Adrenal gland (tissue), 12 donors: ENCODE results near the gene FNBP1. TPM values are rescaled to one million over a fixed set of nuclear protein-coding genes. Genes with fewer than 3 reads are reported as not detected.
"Not testable (repeated sequence)": the region's sequence is repeated elsewhere in the genome, so short reads cannot be mapped to it uniquely, and the experiment has no call there.

Experiments used
- DNase-seq, 7 donors: peaks; one replicate each; pipeline ENCODE4 v3.0.0-alpha.2; 2019 to 2020
- H3K27ac ChIP-seq, 5 donors: fragments of 200-600 bp; sonication (generic) in 4 of 5; 1 replicate in 3 of 5; 2 replicates in 2 of 5; pipeline versions ENCODE4 v1.5.1 to v1.8.0; 2016 to 2020; ENCODE audit warnings: mild to moderate bottlenecking in 1 of 5
- H3K27me3 ChIP-seq: fragments of 200-600 bp; 2 replicates; pipeline ENCODE4 v1.8.0; 2021
- H3K36me3 ChIP-seq, 2 donors: fragments of 200-600 bp; replicated peaks in 1 of 2; 1 replicate in 1 of 2; 2 replicates in 1 of 2; pipeline versions ENCODE4 v1.5.1 to v1.8.0; 2018 to 2022
- H3K4me1 ChIP-seq, 2 donors: fragments of 200-600 bp; replicated peaks in 1 of 2; 1 replicate in 1 of 2; 2 replicates in 1 of 2; pipeline versions ENCODE4 v1.5.1 to v1.8.0; 2018 to 2021
- H3K4me3 ChIP-seq, 4 donors: fragments of 200-600 bp; sonication (generic) in 3 of 4; one replicate each; pipeline ENCODE4 v1.5.1; 2016 to 2018
- H3K9me3 ChIP-seq, 3 donors: fragments of 200-600 bp; sonication (generic) in 1 of 3; replicated peaks in 1 of 3; 1 replicate in 2 of 3; 2 replicates in 1 of 3; pipeline versions ENCODE4 v1.5.1 to v1.8.0; 2016 to 2021
- CTCF ChIP-seq, 6 experiments: fragments of 450-650 bp in 4 of 6; fragments of 200-600 bp in 2 of 6; sonication (generic) in 1 of 6; IDR thresholded peaks; 1 replicate in 5 of 6; 2 replicates in 1 of 6; pipeline versions ENCODE4 v1.5.1 to v1.8.0; 2016 to 2021; ENCODE audit warnings: antibody characterized with exemption in 6 of 6, mild to moderate bottlenecking in 2 of 6, moderate library complexity in 1 of 6
- POLR2A ChIP-seq, 2 donors: fragments of 450-650 bp; IDR thresholded peaks; one replicate each; pipeline ENCODE4 v1.6.1; 2017; ENCODE audit warnings: antibody characterized with exemption in 2 of 2, mild to moderate bottlenecking in 2 of 2, moderate library complexity in 1 of 2
- WGBS, 4 donors: extraction: QIAGEN DNeasy Blood & Tissue Kit in 2 of 4; methylation state at CpG; one replicate each; pipeline versions ENCODE4 v1.1.5 to v1.1.7; 2013 to 2017; 5-methylcytosine and 5-hydroxymethylcytosine counted together
- intact Hi-C, 2 donors: fragments of 100-400 bp; cut with DNase I; formaldehyde crosslinking; loops; one replicate each; pipeline versions ENCODE4 v1.14.1 to v1.15.0; 2022 to 2023
- polyA plus RNA-seq, 3 donors: library from polyadenylated mRNA; stranded (reverse); fragments of 200-250 nt in 2 of 3; fragments of 350-450 nt in 1 of 3; fragmentation: Illumina TruSeq in 1 of 3; extraction: RNeasy Lipid Tissue Mini Kit (QIAGEN cat#74804) in 1 of 3; gene quantifications; one replicate each; pipeline ENCODE4 v1.2.3, GENCODE V29; 2013 to 2014
- total RNA-seq, 9 donors: library from RNA; depleted of rRNA in 4 of 9; stranded (reverse); fragments of >200 nt in 4 of 9; fragments of 120-200 nt in 1 of 9; fragmentation: NEBNext Ultra II Directional in 1 of 9; extraction: Animal tissue kit (Norgen Biotek cat#: 25700) in 1 of 9; gene quantifications; one replicate each; pipeline versions ENCODE4 v1.1.0 to v1.2.4, GENCODE V29; 2013 to 2023
- donor health status: healthy with polysubstance abuse.
- donor health status: Bipolar disorder and iron deficiency.
- donor health status: DM: yes; HTN: yes; CAD: no.
- donor health status: DM: no; HTN: no; CAD: no.
- donor health status: DM: no; HTN: no; CAD: no.
- donor health status: DM: yes; HTN: yes; CAD: no.

The FNBP1 gene
- total and polyA plus RNA-seq, 12 donors, result 15.3 to 40.4 (median 24.0) TPM

- H3K36me3 ChIP-seq, result peaks cover 0 to 27% of the 10 kb centered on the region in 2 donors
- 94 to 97% (median 95%) methylated on average over 17 of the region's 17 CpGs for WGBS, 4 donors
- no peak overlapping the region for H3K27ac ChIP-seq
- H3K9me3 ChIP-seq, result no peaks in the 10 kb centered on the region
- intact Hi-C loops, result loop anchor here in 1 of 2 donors (10.0 kb wide), 1 partner anchor 139 kb away; no protein-coding TSS in a partner anchor
- no peaks in the 10 kb centered on the region for H3K27me3 ChIP-seq
- no peaks in the 10 kb centered on the region for H3K4me1 ChIP-seq
- no peak overlapping the region for H3K4me3 ChIP-seq
- DNase-seq, result no peak
- no peak for TF ChIP-seq POLR2A (IDR thresholded peaks at IDR 0.05)
- no peak for TF ChIP-seq CTCF (IDR thresholded peaks at IDR 0.05)
Observed at GRCh38 chr9:129895376-129896268, 147.4 kb downstream of the FNBP1 start.

GRCh38 chr9:129894120-129894823, 148.7 kb downstream of the FNBP1 start:
- no peak overlapping the region for H3K27ac ChIP-seq
- no peak for DNase-seq
- WGBS, 4 donors, result 82 to 85% (median 84%) methylated on average over 9 of the region's 9 CpGs
- H3K4me1 ChIP-seq, result no peaks in the 10 kb centered on the region
- H3K27me3 ChIP-seq, result no peaks in the 10 kb centered on the region
- H3K4me3 ChIP-seq, result no peak overlapping the region
- H3K9me3 ChIP-seq, result no peaks in the 10 kb centered on the region
- peaks cover 0 to 17% of the 10 kb centered on the region in 2 donors for H3K36me3 ChIP-seq
- intact Hi-C loops, result loop anchor here in 1 of 2 donors (10.0 kb wide), 1 partner anchor 141 kb away; no protein-coding TSS in a partner anchor
- TF ChIP-seq POLR2A (IDR thresholded peaks at IDR 0.05) (no peak), CTCF (IDR thresholded peaks at IDR 0.05) (no peak)

- Histone ChIP-seq H3K4me1 (peaks cover 0 to 15% of the 10 kb centered on the region in 2 donors), H3K27me3 (no peaks in the 10 kb centered on the region), H3K9me3 (no peaks in the 10 kb centered on the region), H3K36me3 (peaks cover 0 to 14% of the 10 kb centered on the region in 2 donors), H3K27ac (peak overlapping the region in 1 of 5 donors; percentile 21), H3K4me3 (no peak overlapping the region)
- intact Hi-C loops, result loop anchor here in 1 of 2 donors (10.0 kb wide), 1 partner anchor 143 kb away; no protein-coding TSS in a partner anchor
- WGBS, 4 donors, result 79 to 88% (median 85%) methylated on average over 4 of the region's 4 CpGs
- DNase-seq, result no peak
- no peak for TF ChIP-seq POLR2A (IDR thresholded peaks at IDR 0.05)
- no peak for TF ChIP-seq CTCF (IDR thresholded peaks at IDR 0.05)
Observed at GRCh38 chr9:129891569-129891968, 151.4 kb downstream of the FNBP1 start.

GRCh38 chr9:129890718-129891299, 152.2 kb downstream of the FNBP1 start:
- not testable (repeated sequence) for DNase-seq

More at GRCh38 chr9:129890718-129891299, 152.2 kb downstream of the FNBP1 start:
- not testable (repeated sequence) for H3K36me3 ChIP-seq, H3K4me3 ChIP-seq, H3K27me3 ChIP-seq, H3K9me3 ChIP-seq
- WGBS, 4 donors, result 74 to 91% (median 85%) methylated on average over 14 of the region's 14 CpGs
- Histone ChIP-seq H3K27ac (peak overlapping the region in 1 of 5 donors; percentile 53), H3K4me1 (peaks cover 6 to 22% of the 10 kb centered on the region in 2 donors)
- intact Hi-C loops, result loop anchor here in 1 of 2 donors (10.0 kb wide), 1 partner anchor 144 kb away; no protein-coding TSS in a partner anchor
